ENCODE data around the gene MAP7.

MAP7 gene

DNA sequence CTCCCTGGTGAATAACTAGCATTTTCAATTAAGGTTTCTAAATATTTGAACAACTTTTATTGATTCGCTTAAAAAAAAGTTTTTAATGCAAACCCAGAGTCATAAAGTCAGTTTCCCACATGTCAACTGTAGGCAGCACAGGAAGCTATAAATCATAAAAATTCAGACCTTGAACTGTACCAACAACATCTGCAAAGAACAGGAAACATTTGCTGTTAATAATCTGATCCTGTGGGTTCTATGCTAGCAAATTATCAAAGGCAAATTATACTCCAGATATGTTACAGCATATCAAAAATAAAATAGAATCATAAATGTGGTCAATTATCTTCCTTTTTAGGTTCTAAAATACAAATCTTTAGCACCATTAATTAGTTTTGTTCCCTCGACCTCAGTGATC, 16.6 kb upstream of the MAP7 start:
- in situ Hi-C loops (cut with MboI; ENCODE audit: low pct_unique_long_range_greater_than_20kb, low sequenced_read_pairs): no loop called here
- DNase-seq: peak; percentile 84

DNA sequence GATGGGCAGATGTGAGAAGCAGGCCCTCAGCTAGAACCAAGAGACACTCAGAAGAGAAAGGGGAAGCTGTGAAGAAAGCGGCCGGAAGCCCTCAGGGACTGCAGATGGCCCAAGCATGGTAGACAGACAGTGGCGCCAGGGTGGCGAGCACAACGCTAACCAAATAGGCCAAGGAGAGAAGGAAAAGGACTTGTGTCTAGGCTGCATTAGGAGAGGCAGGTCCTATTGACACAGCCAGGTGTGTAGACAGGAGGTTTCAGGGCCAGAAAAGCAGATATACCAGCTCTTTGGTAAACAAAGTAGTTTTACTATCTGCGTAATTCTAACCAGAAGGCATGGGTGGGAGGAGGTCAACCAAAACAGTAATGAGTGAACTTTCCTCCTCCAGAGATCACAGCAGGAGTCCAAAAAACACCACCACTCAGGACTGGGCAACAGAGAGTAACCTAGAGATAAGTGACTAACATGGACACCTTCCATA, 15.8 kb upstream of the MAP7 start:
- in situ Hi-C loops (cut with MboI; ENCODE audit: low pct_unique_long_range_greater_than_20kb, low sequenced_read_pairs): no loop called here
- DNase-seq: peak; percentile 90

DNA sequence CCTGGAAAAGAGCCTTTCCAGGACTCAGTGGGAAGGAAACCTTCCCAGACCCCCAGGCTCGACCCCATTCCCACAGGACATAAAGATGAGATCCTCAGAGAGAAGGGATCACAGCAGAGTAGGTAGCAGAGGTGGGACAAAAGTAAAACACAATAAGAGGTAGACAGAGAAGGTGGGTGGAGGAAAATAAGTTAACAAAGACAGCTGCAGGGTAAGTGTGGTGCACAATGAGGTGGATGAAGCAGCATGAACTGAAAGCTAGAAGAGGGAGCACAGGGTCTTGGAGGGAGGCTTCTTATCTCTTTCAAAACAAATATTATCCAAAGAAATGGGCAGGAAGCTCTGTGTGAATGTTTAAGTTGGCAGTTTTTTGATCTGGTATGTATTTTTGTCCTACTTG, 14.0 kb upstream of the MAP7 start:
- in situ Hi-C loops (cut with MboI; ENCODE audit: low pct_unique_long_range_greater_than_20kb, low sequenced_read_pairs): no loop called here
- DNase-seq: peak; percentile 21

DNA sequence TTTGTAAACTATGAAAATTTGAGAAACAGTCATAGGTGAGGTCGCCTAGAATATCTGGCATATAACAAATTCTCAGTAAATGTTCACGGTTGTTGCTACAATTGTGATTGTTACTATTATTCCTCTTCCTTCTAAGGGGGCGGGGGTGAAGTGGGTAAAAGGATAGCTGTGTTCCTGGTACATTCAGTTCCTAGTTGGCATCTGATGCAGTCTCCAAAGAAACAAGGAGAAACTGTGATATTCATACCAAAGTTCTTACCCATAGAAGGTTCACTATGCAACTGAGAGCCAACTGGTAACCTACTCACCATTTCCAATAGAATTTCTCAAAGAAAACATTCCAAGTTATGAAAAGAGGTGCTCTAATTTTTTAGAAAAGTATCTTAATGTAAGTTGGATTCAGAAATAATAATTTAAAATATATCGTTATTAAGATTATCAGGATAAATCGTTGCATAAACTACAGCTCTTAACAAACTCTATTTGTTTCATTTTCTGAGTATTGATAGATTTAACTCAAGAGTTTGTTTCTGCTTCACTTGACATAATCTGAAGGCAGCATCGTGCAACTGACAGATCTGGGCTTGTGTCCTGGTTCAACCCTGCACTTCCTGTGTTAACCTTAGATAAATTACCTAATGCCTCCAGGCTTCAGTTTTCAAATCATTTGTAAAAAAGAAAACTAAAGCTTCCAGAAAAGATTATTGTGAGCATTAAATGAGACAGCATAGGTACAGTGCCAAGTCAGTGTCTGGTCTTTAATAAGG, 13.3 kb upstream of the MAP7 start:
- in situ Hi-C loops (cut with MboI; ENCODE audit: low pct_unique_long_range_greater_than_20kb, low sequenced_read_pairs): no loop called here
- DNase-seq: peak; percentile 39

DNA sequence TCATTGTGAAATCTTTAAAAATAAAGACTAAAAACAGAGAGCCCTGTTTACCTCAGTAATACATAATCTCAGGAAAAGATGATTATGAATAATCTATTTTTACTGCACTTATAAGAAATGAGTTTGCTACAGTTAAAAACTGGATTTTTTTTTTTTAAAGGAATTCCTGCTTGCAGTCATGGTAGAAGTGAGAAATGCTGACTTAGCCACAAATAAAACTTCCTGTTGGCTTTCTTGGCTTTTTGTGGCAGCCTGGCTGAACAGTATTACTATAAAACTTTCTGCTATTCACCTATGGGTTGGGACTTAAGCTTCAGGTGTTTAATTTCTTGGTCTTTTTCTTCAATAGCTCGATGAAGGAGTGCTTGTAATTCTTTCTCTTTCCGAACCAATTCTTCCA, 12.0 kb upstream of the MAP7 start:
- in situ Hi-C loops (cut with MboI; ENCODE audit: low pct_unique_long_range_greater_than_20kb, low sequenced_read_pairs): no loop called here
- DNase-seq: no peak

DNA sequence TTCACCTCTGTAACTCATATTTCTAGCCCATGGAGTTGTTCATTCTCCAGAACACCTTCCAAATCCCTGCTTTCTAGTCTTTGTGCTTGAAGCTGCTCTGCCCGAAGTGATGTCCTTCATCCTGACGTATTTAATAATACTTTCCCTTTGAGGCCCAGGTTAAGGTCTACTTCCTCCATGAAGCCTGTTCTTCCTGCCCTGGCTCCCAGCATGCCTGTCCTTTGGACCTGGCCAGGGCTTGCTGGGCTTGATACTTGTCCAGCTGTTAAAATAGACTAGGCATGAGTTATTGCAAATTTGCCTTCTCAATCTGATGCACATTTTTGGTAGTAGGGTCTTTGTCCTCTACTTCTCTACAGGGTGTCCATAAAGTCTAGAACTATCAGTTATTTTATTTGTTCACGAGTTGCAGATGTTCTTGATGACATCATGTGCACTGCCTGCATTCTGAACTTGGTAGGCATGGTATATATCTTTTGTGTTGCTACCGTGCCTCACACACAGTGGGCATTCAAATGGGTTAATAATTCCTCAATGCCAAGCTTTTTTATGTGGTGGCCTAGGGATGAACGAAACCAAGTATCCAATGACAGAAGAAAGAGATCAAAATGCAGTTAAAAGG, 3.1 kb upstream of the MAP7 start:
- in situ Hi-C loops (cut with MboI; ENCODE audit: low pct_unique_long_range_greater_than_20kb, low sequenced_read_pairs): no loop called here
- DNase-seq: no peak

DNA sequence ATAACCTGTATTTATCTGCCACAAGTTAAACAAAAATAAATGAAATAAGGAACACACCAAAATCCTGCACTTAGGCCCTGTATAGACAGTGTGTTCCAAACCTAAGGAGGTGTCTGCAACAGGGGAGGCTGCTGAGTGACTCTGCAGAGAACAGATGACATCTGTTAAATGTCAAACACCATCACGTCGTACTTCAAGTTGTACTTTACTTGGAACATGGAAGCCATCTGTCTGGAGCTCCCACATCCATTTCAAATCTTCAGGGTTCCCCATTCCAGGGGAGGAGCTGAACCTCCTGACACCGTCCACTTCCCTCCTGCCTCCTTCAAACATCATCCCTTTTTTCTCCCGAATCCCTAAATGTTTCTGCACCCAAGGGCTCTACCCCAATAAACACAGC, 1.8 kb upstream of the MAP7 start:
- in situ Hi-C loops (cut with MboI; ENCODE audit: low pct_unique_long_range_greater_than_20kb, low sequenced_read_pairs): no loop called here

DNA sequence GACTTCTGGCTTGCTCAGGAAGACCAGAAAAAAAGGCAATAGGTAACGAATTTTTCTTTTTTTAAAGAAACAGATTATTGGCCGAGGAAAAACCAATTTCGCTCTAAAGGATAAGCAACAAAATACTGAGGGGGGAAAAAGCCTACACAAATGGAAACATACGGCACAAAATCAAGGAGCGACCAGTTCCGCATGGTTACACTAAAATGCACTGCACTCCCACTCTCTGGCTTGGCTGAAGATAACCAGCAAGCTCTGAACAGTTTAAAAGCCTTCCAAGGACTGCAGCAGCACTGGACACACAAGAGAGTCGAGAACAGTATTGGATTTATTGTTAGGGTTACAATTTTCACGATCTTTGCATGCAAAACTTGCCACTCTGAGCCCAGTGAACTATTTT, 881 bp upstream of the MAP7 start:
- DNase-seq: peak; percentile 60
- in situ Hi-C loops (cut with MboI; ENCODE audit: low pct_unique_long_range_greater_than_20kb, low sequenced_read_pairs): no loop called here

More for the DNA sequence above, 1.8 kb upstream of the MAP7 start:
- DNase-seq: no peak

DNA sequence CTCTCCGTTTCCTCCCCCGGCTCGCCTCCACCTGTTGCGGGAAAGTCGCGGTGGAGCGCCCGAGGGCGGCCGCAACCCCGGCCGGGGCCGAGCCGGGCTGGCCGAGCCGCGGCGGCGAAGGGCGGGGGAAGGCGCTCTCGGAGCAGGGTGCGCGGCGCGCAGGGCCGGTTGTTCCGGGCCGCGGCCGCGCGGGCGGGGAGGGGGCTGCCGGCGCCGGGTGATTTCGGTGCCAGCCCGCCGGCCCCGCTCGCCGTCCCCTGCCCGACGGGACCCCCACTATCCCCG, 235 bp downstream of the MAP7 start:
- DNase-seq: no peak
- in situ Hi-C loops (cut with MboI; ENCODE audit: low pct_unique_long_range_greater_than_20kb, low sequenced_read_pairs): no loop called here

DNA sequence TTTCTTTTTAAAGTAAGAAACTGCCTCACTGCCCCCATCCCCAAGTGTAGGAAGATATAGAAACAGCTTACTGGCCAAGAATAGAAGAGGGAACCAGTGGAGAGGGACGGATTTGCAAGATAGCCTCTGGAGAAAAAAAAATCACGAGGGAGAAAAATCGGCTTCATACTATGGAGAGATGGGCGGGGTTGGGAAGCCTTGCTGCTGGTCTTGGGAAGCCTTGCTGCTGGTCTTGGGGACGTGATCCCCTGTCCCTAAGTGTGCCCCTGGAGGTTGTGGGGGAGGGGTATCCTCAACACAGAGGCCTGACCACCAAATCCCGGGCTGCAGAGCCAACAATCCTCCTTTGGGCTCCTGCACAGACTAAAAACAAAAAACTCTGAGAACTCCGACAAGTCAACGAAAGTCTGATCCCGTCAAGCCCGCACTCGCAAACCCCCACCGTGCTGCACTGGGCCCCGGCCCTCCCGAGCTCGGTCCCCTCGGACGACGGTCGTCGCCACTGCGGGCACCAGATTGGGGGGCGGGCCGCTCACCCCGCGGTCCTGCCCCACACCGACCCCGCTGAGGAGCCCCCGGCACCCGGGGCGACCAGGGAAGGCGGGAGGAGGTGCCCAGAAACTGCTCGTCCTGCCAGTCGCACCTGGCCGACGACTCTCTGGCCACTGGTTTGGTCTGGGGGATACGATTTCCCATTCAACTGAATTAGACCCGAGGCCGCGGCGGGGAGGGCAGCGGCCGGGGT, 750 bp downstream of the MAP7 start:
- peak; percentile 54 for DNase-seq
- in situ Hi-C loops (cut with MboI; ENCODE audit: low pct_unique_long_range_greater_than_20kb, low sequenced_read_pairs): no loop called here

DNA sequence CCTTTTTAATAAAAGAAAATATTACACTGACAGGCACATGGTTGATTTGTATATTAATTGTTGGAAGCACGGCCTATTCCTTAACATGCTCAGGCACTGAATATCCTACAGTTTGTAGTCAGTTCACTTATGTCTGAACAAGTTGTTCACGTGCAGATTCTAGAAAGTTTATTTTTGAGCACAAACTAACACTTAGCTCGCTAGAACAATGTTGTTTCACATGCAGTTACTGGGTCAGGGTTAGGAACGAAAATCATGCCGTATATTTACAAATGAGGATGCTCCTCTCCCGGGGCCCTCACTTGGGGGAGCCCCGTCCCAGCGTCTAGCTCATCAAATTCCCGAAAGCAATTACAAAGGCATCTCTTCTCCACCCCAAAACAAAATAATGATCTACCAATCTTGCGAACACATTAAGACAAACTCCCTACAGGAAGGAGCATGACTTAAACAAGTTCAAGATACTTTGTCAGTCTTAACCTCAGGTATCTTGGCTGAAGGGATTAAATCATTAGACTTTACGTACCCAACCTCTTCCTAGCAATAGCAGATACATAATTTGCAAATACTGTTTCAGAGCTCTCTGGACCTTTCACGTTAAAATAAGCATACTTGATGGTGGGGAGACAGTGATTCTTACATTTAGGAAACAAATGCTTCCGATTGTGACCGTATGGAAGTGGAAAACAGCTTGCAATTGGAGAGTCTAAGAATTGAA, 1.5 kb downstream of the MAP7 start:
- in situ Hi-C loops (cut with MboI; ENCODE audit: low pct_unique_long_range_greater_than_20kb, low sequenced_read_pairs): no loop called here
- no peak for DNase-seq

DNA sequence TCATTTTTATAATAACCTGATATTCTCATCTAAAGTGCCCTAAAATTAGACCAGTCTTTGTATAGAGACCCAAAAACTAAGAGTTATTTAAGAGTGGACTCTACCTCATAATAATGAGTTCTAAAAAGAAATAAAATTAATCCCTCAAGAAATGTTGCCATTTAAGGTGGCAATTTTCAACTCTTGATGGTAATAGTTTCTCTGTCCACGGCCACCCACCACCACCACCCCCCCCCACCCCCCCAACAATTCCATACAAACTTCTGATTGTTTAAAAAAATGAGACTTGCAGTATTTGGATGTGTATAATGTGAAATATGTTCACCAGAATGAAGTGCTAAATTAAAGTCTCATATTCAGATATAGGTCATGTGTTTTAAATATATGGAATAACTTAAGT, 2.4 kb downstream of the MAP7 start:
- no peak for DNase-seq
- in situ Hi-C loops (cut with MboI; ENCODE audit: low pct_unique_long_range_greater_than_20kb, low sequenced_read_pairs): no loop called here

DNA sequence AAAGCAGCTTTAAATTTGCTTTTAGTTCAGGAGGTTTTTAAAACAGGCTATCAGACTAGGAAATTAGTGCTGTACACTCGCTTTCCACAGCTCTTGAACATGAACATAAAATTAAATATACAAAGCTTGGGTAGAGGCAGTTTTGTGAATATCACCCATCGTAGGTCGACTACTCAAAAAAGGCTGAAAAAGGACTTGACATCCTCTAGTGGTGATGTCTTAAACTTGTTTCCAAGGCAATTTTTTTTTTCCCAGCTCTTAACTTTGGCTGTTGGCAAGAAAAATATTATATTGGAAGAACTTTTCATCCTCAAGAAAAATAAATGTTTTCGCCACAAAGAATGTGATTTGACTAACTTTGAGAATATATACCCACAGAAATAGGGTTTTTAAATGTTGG, 2.9 kb downstream of the MAP7 start:
- peak; percentile 78 for DNase-seq
- in situ Hi-C loops (cut with MboI; ENCODE audit: low pct_unique_long_range_greater_than_20kb, low sequenced_read_pairs): no loop called here

DNA sequence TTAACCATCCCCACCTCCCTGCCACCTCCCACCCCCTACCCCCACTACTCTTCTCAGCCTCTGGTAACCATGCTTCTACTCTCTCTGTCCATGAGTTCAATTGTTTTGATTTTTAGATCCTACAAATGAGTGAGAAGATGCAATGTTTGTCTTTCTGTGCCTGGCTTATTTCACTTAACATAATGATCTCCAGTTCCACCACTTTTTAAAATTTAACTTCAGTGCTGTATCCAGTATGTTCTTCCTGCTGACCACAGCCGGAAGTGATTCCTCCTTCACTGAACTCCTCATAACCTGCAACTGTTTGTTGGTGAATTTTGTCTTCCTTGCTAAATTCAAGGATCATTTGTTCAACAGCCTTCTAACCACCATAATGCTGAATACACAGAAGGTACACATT, 3.9 kb downstream of the MAP7 start:
- no peak for DNase-seq
- in situ Hi-C loops (cut with MboI; ENCODE audit: low pct_unique_long_range_greater_than_20kb, low sequenced_read_pairs): no loop called here

DNA sequence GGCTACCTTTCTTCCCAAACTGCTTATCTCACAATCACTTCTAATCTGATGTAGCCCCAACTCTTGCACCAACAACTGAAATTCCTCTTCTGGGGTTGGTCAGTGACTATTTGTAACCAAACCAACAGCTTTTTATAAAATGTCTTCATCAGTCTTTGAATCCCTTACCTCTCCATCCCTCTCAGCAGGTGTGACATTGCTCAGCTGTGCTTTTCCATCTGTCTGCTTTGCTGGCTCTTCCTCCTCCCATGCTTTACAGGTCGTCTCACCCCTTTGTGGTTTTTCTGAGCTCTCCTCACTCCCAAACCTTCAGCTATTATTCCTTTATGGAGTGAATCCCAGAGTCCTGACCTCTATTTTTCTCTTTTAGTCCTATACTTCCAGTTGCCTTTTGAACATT, 5.9 kb downstream of the MAP7 start:
- in situ Hi-C loops (cut with MboI; ENCODE audit: low pct_unique_long_range_greater_than_20kb, low sequenced_read_pairs): no loop called here
- DNase-seq: no peak

DNA sequence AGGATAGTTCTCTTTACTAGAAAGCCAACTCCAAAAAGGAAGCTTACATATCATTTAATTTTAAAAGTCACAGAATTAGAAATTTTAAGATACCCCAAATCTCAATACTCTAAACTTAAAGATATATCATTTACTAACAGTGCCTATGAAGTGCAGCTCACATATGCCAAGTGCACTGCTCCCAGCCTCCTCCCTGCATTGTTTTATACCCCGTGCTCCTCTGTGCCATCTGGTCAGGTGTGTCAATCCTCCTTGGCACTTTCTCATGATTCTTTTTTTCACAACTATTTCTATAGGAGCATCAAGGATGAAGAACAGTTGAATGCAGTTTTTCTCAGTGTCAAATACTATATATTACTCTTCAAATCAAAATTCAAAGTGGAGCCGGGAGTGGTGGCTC, 8.8 kb downstream of the MAP7 start:
- in situ Hi-C loops (cut with MboI; ENCODE audit: low pct_unique_long_range_greater_than_20kb, low sequenced_read_pairs): no loop called here
- DNase-seq: no peak

DNA sequence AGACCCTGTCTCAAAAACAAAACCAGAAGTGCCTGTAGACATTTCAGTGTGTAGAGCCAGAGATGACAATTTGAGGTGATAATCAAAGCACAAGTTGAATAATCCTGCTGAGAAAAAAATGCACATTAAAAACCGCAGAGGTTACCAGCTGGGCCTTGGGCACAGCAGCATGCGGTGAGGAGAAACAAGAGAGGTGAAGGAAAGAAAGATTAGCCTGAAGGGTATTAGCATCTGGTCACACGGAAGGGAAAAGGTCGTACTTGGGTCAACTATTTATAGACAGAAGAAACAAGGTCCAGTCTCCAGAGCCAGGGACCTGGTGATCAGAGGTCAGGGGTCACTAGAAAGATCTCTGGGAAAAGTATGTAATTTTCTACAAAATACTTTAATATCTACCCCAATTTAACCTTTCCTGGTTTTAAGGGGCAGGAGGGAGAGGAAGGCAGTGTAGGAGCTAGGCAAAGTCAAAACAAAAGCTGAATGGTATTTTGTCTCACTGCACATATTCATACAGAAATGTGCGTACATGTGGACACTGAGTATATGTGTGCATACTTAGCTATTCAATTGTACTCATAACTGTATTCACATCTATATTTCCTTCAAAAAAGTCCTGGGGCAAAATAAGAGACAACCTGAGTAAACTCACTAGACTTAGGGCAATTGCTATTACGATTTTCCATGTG, 10.1 kb downstream of the MAP7 start:
- in situ Hi-C loops (cut with MboI; ENCODE audit: low pct_unique_long_range_greater_than_20kb, low sequenced_read_pairs): no loop called here
- DNase-seq: no peak

DNA sequence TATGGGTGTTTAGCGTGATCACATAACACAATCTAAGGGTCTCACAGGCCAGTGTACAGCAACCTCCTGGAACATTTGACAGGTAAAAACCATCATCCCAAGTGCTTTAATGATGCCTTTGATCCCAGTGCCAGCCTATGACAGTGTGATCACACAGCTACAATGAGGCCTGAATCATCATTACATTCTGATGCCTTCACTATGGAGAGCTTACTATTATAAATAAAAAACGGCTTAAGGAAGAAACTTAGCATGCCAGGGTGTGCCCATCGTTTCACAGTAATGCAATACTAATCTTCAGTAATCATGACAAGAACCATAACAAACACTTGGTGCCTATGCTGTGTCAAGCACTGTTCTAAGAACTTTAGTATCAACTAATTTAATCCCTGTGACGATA, 11.4 kb downstream of the MAP7 start:
- no peak for DNase-seq
- in situ Hi-C loops (cut with MboI; ENCODE audit: low pct_unique_long_range_greater_than_20kb, low sequenced_read_pairs): no loop called here

DNA sequence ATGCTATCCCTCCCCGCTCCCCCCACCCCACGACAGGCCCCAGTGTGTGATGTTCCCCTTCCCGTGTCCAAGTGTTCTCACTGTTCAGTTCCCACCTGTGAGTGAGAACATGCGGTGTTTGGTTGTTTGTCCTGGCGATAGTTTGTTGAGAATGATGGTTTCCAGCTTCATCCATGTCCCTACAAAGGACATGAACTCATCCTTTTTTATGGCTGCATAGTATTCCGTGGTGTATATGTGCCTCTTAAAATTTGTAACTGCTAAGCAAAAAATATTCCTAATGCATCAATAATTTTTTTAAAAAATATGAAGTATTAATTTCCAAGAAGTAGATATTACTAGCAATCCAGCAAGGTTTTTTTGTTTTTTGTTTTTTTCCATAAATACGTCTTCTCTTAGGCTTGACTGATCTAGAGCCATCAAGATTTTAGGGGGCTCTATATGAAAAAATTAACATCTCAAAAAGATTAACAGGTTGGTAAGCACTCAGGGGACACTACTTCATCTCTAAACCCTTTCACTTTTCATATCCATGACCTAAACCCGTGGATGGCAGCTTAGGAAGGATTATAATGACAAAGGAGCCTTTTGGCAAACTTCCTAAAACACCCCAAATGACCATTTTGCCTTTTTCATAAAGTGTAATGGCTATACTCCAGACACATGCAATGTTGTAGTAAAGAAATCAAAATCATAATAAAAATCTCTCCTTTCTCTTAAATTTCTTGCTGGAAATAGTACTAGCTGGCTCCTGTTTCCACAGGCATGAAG, 14.2 kb downstream of the MAP7 start:
- in situ Hi-C loops (cut with MboI; ENCODE audit: low pct_unique_long_range_greater_than_20kb, low sequenced_read_pairs): no loop called here
- DNase-seq: no peak
